H1 (cell line): ENCODE data around the gene IFT80. TPM values are rescaled to one million over a fixed set of nuclear protein-coding genes. Genes with fewer than 3 reads are reported as not detected.

Experiments used
- CTCF ChIA-PET: fragments of 300-600 bp; sonication (Branson Sonifier 250); formaldehyde crosslinking; loops from one replicate; lab custom pipeline; 2021; ENCODE audit not compliant: partially characterized antibody; lab: Charles Lee
- POLR2A ChIA-PET: fragments of 300-600 bp; sonication (Branson Sonifier 250); formaldehyde crosslinking; loops from one replicate; lab custom pipeline; 2021; ENCODE audit warnings: inconsistent platforms; ENCODE audit not compliant: partially characterized antibody; lab: Charles Lee
- DNase-seq, 2 experiments: peaks; one replicate each; pipeline versions ENCODE4 v3.0.0 to v3.0.0-alpha.2; 2010 to 2022; ENCODE audit warnings: low spot score in 2 of 2, low read depth in 1 of 2, mixed read lengths in 1 of 2
- FAIRE-seq: peaks from 2 replicates; lab custom pipeline; 2011; peaks lifted over from hg19 to GRCh38; lab: Jason Lieb, UNC
- H2AFZ ChIP-seq: 2 replicates; pipeline ENCODE4 v1.8.1; 2012; ENCODE audit warnings: low read length, inconsistent platforms
- H2AK5ac ChIP-seq: 2 replicates; pipeline ENCODE4 v1.6.1; 2013; ENCODE audit warnings: low read depth, low read length
- H2BK120ac ChIP-seq: replicated peaks from 2 replicates; pipeline ENCODE3; 2013; ENCODE audit warnings: low read depth, low read length, inconsistent platforms
- H2BK12ac ChIP-seq: 2 replicates; pipeline ENCODE4 v1.6.1; 2013; ENCODE audit warnings: low read depth, low read length
- H2BK15ac ChIP-seq: 2 replicates; pipeline ENCODE4 v1.6.1; 2013; ENCODE audit warnings: low read length
- H2BK20ac ChIP-seq: 2 replicates; pipeline ENCODE4 v1.6.1; 2013; ENCODE audit warnings: low read length
- H2BK5ac ChIP-seq: 2 replicates; pipeline ENCODE4 v1.6.1; 2013; ENCODE audit warnings: low read depth, low read length
- H3K14ac ChIP-seq: 2 replicates; pipeline ENCODE4 v1.6.1; 2013; ENCODE audit warnings: inconsistent platforms; ENCODE audit not compliant: insufficient read length
- H3K18ac ChIP-seq: 2 replicates; pipeline ENCODE4 v1.6.1; 2013; ENCODE audit warnings: low read length; ENCODE audit errors: extremely low read depth
- H3K23ac ChIP-seq: 2 replicates; pipeline ENCODE4 v1.6.1; 2013; ENCODE audit warnings: inconsistent platforms; ENCODE audit not compliant: insufficient read length
- H3K23me2 ChIP-seq: 2 replicates; pipeline ENCODE4 v1.6.1; 2013; ENCODE audit warnings: low read depth, low read length
- H3K27ac ChIP-seq: 2 replicates; pipeline ENCODE4 v1.6.1; 2011; ENCODE audit warnings: low read depth, low read length, inconsistent platforms
- H3K27me3 ChIP-seq, 4 experiments: replicated peaks in 1 of 4; 1 replicate in 1 of 4; 2 replicates in 3 of 4; pipeline versions ENCODE4 v1.6.1 to v1.8.1; 2011 to 2013; ENCODE audit warnings: low read length in 3 of 4, mild to moderate bottlenecking in 3 of 4, inconsistent platforms in 2 of 4, mixed read lengths in 2 of 4, moderate library complexity in 1 of 4; ENCODE audit not compliant: control insufficient read depth in 3 of 4, insufficient read depth in 3 of 4; ENCODE audit errors: extremely low read depth in 1 of 4
- H3K36me3 ChIP-seq, 4 experiments: 2 replicates each; pipeline versions ENCODE4 v1.6.1 to v1.8.1; 2011 to 2013; ENCODE audit warnings: mild to moderate bottlenecking in 4 of 4, low read length in 3 of 4, moderate library complexity in 2 of 4, control low read depth in 1 of 4, inconsistent platforms in 1 of 4; ENCODE audit not compliant: insufficient read depth in 4 of 4, control insufficient read depth in 2 of 4
- H3K4ac ChIP-seq: replicated peaks from 2 replicates; pipeline ENCODE3; 2013; ENCODE audit warnings: low read length, low read depth, mixed read lengths, inconsistent platforms; ENCODE audit not compliant: insufficient read length
- H3K4me1 ChIP-seq, 4 experiments: replicated peaks in 1 of 4; 1 replicate in 1 of 4; 2 replicates in 3 of 4; pipeline versions ENCODE4 v1.6.1 to v1.8.1; 2011 to 2013; ENCODE audit warnings: low read length in 3 of 4, inconsistent platforms in 2 of 4, mixed read lengths in 1 of 4; ENCODE audit not compliant: insufficient read depth in 4 of 4, control insufficient read depth in 3 of 4
- H3K4me2 ChIP-seq, 2 experiments: 2 replicates each; pipeline versions ENCODE4 v1.6.1 to v1.8.1; 2011 to 2013; ENCODE audit warnings: low read depth in 2 of 2, low read length in 2 of 2, control low read depth in 1 of 2, inconsistent platforms in 1 of 2, mild to moderate bottlenecking in 1 of 2; ENCODE audit not compliant: insufficient read depth in 1 of 2
- H3K4me3 ChIP-seq, 4 experiments: fragments of 200-600, 300-600 bp in 1 of 4; sonication (generic), shearing (Covaris generic), sonication (Bioruptor Twin) in 1 of 4; 2 replicates each; pipeline versions ENCODE4 v1.5.1 to v1.8.1; 2011 to 2016; ENCODE audit warnings: low read length in 4 of 4, low read depth in 3 of 4, control low read depth in 2 of 4, inconsistent platforms in 2 of 4, mild to moderate bottlenecking in 2 of 4, mixed read lengths in 1 of 4, moderate library complexity in 1 of 4; ENCODE audit not compliant: insufficient read depth in 2 of 4; ENCODE audit errors: extremely low read depth in 1 of 4
- H3K56ac ChIP-seq: replicated peaks from 2 replicates; pipeline ENCODE3; 2013; ENCODE audit warnings: low read depth, mild to moderate bottlenecking, mixed read lengths, low read length, inconsistent platforms; ENCODE audit not compliant: insufficient read length
- H3K79me1 ChIP-seq: 2 replicates; pipeline ENCODE4 v1.6.1; 2013; ENCODE audit warnings: low read depth, low read length, control low read depth
- H3K79me2 ChIP-seq, 2 experiments: 2 replicates each; pipeline versions ENCODE4 v1.6.1 to v1.8.1; 2012 to 2013; ENCODE audit warnings: low read length in 2 of 2, mild to moderate bottlenecking in 2 of 2, inconsistent platforms in 1 of 2; ENCODE audit not compliant: insufficient read depth in 2 of 2, control insufficient read depth in 1 of 2
- H3K9ac ChIP-seq, 4 experiments: replicated peaks in 1 of 4; 1 replicate in 1 of 4; 2 replicates in 3 of 4; pipeline versions ENCODE4 v1.6.1 to v1.8.1; 2011 to 2013; ENCODE audit warnings: low read depth in 3 of 4, low read length in 3 of 4, control low read depth in 2 of 4, mild to moderate bottlenecking in 2 of 4, moderate library complexity in 2 of 4, inconsistent platforms in 1 of 4; ENCODE audit errors: extremely low read depth in 1 of 4
- H3K9me3 ChIP-seq, 2 experiments: 2 replicates each; pipeline versions ENCODE4 v1.6.1 to v1.8.1; 2012 to 2013; ENCODE audit warnings: mild to moderate bottlenecking in 2 of 2, moderate library complexity in 2 of 2, control low read depth in 1 of 2, inconsistent platforms in 1 of 2, low read depth in 1 of 2, low read length in 1 of 2, mixed read lengths in 1 of 2; ENCODE audit not compliant: insufficient read depth in 2 of 2
- H4K20me1 ChIP-seq, 2 experiments: replicated peaks in 1 of 2; 2 replicates each; pipeline versions ENCODE3 to v1.8.1; 2011 to 2013; ENCODE audit warnings: inconsistent platforms in 2 of 2, low read length in 2 of 2, mild to moderate bottlenecking in 1 of 2; ENCODE audit not compliant: insufficient read depth in 2 of 2, control insufficient read depth in 1 of 2
- H4K5ac ChIP-seq: 2 replicates; pipeline ENCODE4 v1.6.1; 2013; ENCODE audit warnings: low read length, low read depth, mixed read lengths, inconsistent platforms; ENCODE audit not compliant: insufficient read length
- H4K8ac ChIP-seq: 2 replicates; pipeline ENCODE4 v1.8.0; 2013; ENCODE audit warnings: mild to moderate bottlenecking, moderate library complexity, low read length, inconsistent platforms; ENCODE audit not compliant: insufficient read depth; ENCODE audit errors: extremely low read depth
- H4K91ac ChIP-seq: replicated peaks from 2 replicates; pipeline ENCODE3; 2013; ENCODE audit warnings: low read length, mixed read lengths, inconsistent platforms; ENCODE audit not compliant: insufficient read length
- KDM4A ChIP-seq: IDR thresholded peaks from one replicate; pipeline ENCODE4 v1.7.1; 2012; ENCODE audit warnings: low read depth, mild to moderate bottlenecking, moderate library complexity, low read length, inconsistent platforms; ENCODE audit not compliant: severe bottlenecking
- WGBS, 2 experiments: shearing (Covaris generic) in 1 of 2; methylation state at CpG; one replicate each; pipeline versions ENCODE4 v1.1.6 to v1.1.7; 2013 to 2015; ENCODE audit warnings: low lambda C conversion rate in 2 of 2, mixed read lengths in 2 of 2, inconsistent platforms in 1 of 2, low coverage in 1 of 2, missing lambda C conversion rate in 1 of 2; ENCODE audit not compliant: insufficient replicate concordance in 2 of 2, insufficient coverage in 1 of 2, insufficient read length in 1 of 2; ENCODE audit errors: extremely low coverage in 1 of 2, missing lambda C conversion rate in 1 of 2; 5-methylcytosine and 5-hydroxymethylcytosine counted together
- polyA plus RNA-seq, 7 experiments: library from polyadenylated mRNA; depleted of rRNA in 3 of 7; stranded (reverse) in 5 of 7; unstranded in 2 of 7; fragments of >200 nt in 5 of 7; fragments of 200-250 nt in 2 of 7; gene quantifications; 1 replicate in 5 of 7; 2 replicates in 1 of 7; 4 replicates in 1 of 7; pipeline versions ENCODE4 v1.2.1 to v1.2.3, GENCODE V29; 2011 to 2013; ENCODE audit warnings: missing spikeins in 2 of 7, mixed read lengths in 2 of 7
- total RNA-seq: library from RNA; stranded (reverse); fragmentation: NEBNext Ultra II Directional; extraction: Animal tissue kit (Norgen Biotek cat#: 25700); gene quantifications from 2 replicates; pipeline ENCODE4 v1.2.1, GENCODE V29; 2021

Gene IFT80
- total and polyA plus RNA-seq, 2 of the 8 experiments (the other 6 are each of a cell fraction or from before 2014, with no cell fraction given), result 7.2 to 25.9 TPM

DNA sequence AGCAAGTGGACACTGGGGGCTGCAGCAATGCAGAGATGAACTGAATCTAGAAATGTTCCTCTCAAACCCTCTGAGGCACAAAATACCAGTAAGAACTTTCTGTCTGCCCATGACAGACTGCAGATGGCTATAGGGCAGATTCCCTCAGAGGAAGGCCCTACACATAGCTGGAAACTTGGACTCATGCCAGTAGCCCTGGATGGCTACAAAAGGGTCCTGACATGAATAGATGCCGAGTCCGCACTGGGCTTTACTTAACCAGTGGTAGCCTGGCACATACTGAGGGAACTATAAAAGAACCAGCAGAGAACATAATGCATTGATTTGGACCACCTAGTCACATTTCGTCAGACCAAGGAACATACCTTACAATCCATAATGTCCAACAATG, 107.1 kb downstream of the IFT80 start:
- H3K27ac ChIP-seq, result no peak overlapping the region
- H2BK5ac ChIP-seq, result no peak overlapping the region
- H2BK12ac ChIP-seq, result no peak overlapping the region
- H4K91ac ChIP-seq, result no peak overlapping the region
- H2AK5ac ChIP-seq, result no peak overlapping the region
- H3K27me3 ChIP-seq, result no peaks in the 10 kb centered on the region
- POLR2A ChIA-PET, result no interaction called here
- no peak overlapping the region for H3K56ac ChIP-seq
- no peak overlapping the region for H2BK120ac ChIP-seq
- H3K4me2 ChIP-seq, result no peak overlapping the region
- FAIRE-seq, result no peak
- CTCF ChIA-PET, result no interaction called here
- H3K79me2 ChIP-seq, result no peaks in the 10 kb centered on the region
- H4K5ac ChIP-seq, result no peak overlapping the region
- no peak overlapping the region for H3K18ac ChIP-seq
- H3K23ac ChIP-seq, result no peak overlapping the region
- H3K9me3 ChIP-seq, result no peaks in the 10 kb centered on the region
- H2AFZ ChIP-seq, result no peak overlapping the region
- no peak overlapping the region for H3K4ac ChIP-seq
- H3K4me1 ChIP-seq, result no peaks in the 10 kb centered on the region
- no peak overlapping the region for H4K8ac ChIP-seq
- H4K20me1 ChIP-seq, result no peaks in the 10 kb centered on the region
- H2BK15ac ChIP-seq, result no peak overlapping the region
- no peaks in the 10 kb centered on the region for H3K79me1 ChIP-seq
- no peak overlapping the region for H3K4me3 ChIP-seq
- no peak for DNase-seq
- H3K9ac ChIP-seq, result no peak overlapping the region
- no peak overlapping the region for H3K14ac ChIP-seq
- TF ChIP-seq KDM4A, result no peak
- 92% methylated on average over 3 of the region's 3 CpGs; no CpG with 5 or more reads in 1 of the 2 experiments for WGBS, 2 experiments
- no peaks in the 10 kb centered on the region for H3K23me2 ChIP-seq
- H2BK20ac ChIP-seq, result no peak overlapping the region
- no peaks in the 10 kb centered on the region for H3K36me3 ChIP-seq
